Measurements from ENCODE around the gene BARHL1.
A peak's percentile ranks its signal among the peaks of the same experiment; 100 is the strongest.

BARHL1 gene

DNA sequence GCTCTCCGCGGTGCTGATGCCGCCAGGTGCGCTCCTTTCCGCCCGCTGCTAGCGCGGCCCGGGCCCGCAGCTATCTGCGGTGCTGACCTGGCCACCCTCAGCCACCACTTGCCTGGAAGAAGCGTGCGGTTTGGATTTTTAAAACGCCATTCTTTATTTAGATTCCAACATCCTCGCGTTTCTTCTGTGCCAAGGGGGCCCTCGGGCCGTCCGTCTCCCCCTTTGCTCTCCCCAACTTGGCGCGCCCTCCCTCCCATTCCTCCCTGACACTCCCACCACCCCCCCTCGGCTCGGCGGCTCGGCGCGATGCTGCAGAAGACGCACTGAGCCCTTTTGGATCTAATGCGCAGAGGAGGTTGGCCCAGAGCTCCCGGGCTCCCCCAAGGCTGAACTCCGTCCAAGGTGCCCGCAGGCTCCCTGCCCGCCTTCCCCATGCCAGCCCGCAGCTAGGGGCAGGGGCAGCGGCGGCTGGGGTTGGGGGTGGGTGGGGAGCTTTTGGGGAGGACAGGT, at the start of gene BARHL1:
TSS of gene BARHL1 (plus strand) at position 331 of the 510 bp plus-strand sequence. CDS start 192 bp downstream, outside the sequence.
- in situ Hi-C loops (cut with HindIII; ENCODE audit: low sequenced_read_pairs): no loop called here
- DNase-seq (ENCODE audit: low read depth): no peak
- TF ChIP-seq CTCF (IDR thresholded peaks at IDR 0.05; ENCODE audit: low read depth, low read length, missing control alignments): no peak
- peak within 1 kb of the TSS; percentile 22 for H3K4me3 ChIP-seq (ENCODE audit: low read depth, low read length)

- no peak for TF ChIP-seq CTCF (IDR thresholded peaks at IDR 0.05; ENCODE audit: low read depth, low read length, missing control alignments)
- no peak for DNase-seq (ENCODE audit: low read depth)
- in situ Hi-C loops (cut with HindIII; ENCODE audit: low sequenced_read_pairs): no loop called here
- no peak overlapping the region for H3K4me3 ChIP-seq (ENCODE audit: low read depth, low read length)
These were observed 47.6 kb upstream of the BARHL1 start for GRCh38 chr9:132534832-132535231.

DNA sequence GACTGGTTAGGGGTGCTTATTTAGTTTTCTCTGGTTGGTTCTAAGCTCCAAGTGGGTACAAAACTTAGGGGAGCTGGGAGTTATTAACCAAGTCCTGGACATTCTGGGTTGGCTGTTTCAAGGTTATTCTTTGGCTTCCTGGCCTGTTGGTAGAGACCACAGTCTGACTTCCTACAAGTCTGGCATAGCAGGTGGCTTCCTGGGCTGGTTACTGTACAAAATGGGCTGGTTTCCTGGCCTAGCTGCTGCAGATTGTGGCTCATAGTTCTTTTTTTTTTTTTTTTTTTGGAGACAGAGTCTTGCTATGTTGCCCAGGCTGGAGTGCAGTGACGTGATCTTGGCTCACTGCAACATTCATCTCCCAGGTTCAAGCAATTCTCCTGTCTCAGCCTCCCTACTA, 46.3 kb upstream of the BARHL1 start:
- in situ Hi-C loops (cut with HindIII; ENCODE audit: low sequenced_read_pairs): no loop called here
- no peak overlapping the region for H3K4me3 ChIP-seq (ENCODE audit: low read depth, low read length)
- no peak for DNase-seq (ENCODE audit: low read depth)
- TF ChIP-seq CTCF (IDR thresholded peaks at IDR 0.05; ENCODE audit: low read depth, low read length, missing control alignments): no peak

- no peak for TF ChIP-seq CTCF (IDR thresholded peaks at IDR 0.05; ENCODE audit: low read depth, low read length, missing control alignments)
These were observed 45.1 kb upstream of the BARHL1 start for GRCh38 chr9:132537352-132537751.

GRCh38 chr9:132538071-132538470, 44.3 kb upstream of the BARHL1 start:
- no peak for TF ChIP-seq CTCF (IDR thresholded peaks at IDR 0.05; ENCODE audit: low read depth, low read length, missing control alignments)
- no peak for DNase-seq (ENCODE audit: low read depth)
- in situ Hi-C loops (cut with HindIII; ENCODE audit: low sequenced_read_pairs): no loop called here
- no peak overlapping the region for H3K4me3 ChIP-seq (ENCODE audit: low read depth, low read length)

More at GRCh38 chr9:132537352-132537751, 45.1 kb upstream of the BARHL1 start:
- no peak for DNase-seq (ENCODE audit: low read depth)
- in situ Hi-C loops (cut with HindIII; ENCODE audit: low sequenced_read_pairs): no loop called here
- H3K4me3 ChIP-seq (ENCODE audit: low read depth, low read length): no peak overlapping the region

DNA sequence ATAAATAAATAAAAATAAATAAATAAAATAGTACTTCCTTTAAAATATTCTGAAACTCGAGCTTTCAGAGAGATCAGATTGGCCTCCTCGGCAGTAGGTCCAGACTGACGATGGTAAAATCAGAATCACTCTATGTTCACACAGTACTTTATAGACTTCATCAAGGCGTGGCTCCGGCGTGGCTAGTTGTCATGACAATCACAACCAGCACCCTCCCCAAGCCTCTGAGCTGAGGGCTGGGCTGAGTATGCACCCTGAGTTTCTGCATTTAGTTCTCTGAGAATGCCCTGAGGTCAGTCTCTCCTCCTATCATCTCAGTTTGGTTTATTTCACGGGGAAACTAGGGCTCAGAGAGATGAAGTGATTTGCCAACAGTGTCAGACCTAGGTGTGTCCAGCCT, 43.3 kb upstream of the BARHL1 start:
- in situ Hi-C loops (cut with HindIII; ENCODE audit: low sequenced_read_pairs): no loop called here
- no peak overlapping the region for H3K4me3 ChIP-seq (ENCODE audit: low read depth, low read length)
- no peak for TF ChIP-seq CTCF (IDR thresholded peaks at IDR 0.05; ENCODE audit: low read depth, low read length, missing control alignments)
- DNase-seq (ENCODE audit: low read depth): no peak

All from astrocyte of the cerebellum (primary cell).